NCI-H345 treated with DMSO at 0.1 percent for 48 hours (cell line): ENCODE results near the gene WDR88.
"Not testable (repeated sequence)": the region's sequence is repeated elsewhere in the genome, so short reads cannot be mapped to it uniquely, and the experiment has no call there.

Experiments
- DNase-seq: peaks from one replicate; lab custom pipeline; 2025; ENCODE audit not compliant: unreplicated experiment; lab: John Stamatoyannopoulos, UW

The WDR88 gene

GRCh38 chr19:33126712-33127111, 5.2 kb upstream of the WDR88 start:
- DNase-seq: not testable (repeated sequence)

- DNase-seq: no peak
Measured at GRCh38 chr19:33129901-33130300, 2.0 kb upstream of the WDR88 start.

- DNase-seq: no peak
Measured at GRCh38 chr19:33130433-33130832, 1.5 kb upstream of the WDR88 start.

GRCh38 chr19:33132425-33132824, 511 bp downstream of the WDR88 start:
- no peak for DNase-seq

GRCh38 chr19:33133438-33134031, 1.6 kb downstream of the WDR88 start:
- no peak for DNase-seq

GRCh38 chr19:33134571-33135041, 2.7 kb downstream of the WDR88 start:
- DNase-seq: no peak

- DNase-seq: no peak
Measured at GRCh38 chr19:33139165-33139564, 7.3 kb downstream of the WDR88 start.

GRCh38 chr19:33143897-33144405, 12.0 kb downstream of the WDR88 start:
- peak; percentile 82 for DNase-seq

- no peak for DNase-seq
Measured at GRCh38 chr19:33146209-33146608, 14.3 kb downstream of the WDR88 start.

GRCh38 chr19:33147538-33147937, 15.6 kb downstream of the WDR88 start:
- DNase-seq: no peak

- no peak for DNase-seq
Measured at GRCh38 chr19:33150852-33151518, 19.1 kb downstream of the WDR88 start.

- DNase-seq: no peak
Measured at GRCh38 chr19:33152176-33152575, 20.3 kb downstream of the WDR88 start.

- DNase-seq: not testable (repeated sequence)
Measured at GRCh38 chr19:33152625-33153024, 20.7 kb downstream of the WDR88 start.

- DNase-seq: not testable (repeated sequence)
Measured at GRCh38 chr19:33154313-33154712, 22.4 kb downstream of the WDR88 start.

GRCh38 chr19:33156334-33156733, 24.4 kb downstream of the WDR88 start:
- DNase-seq: no peak

- no peak for DNase-seq
Measured at GRCh38 chr19:33157906-33158305, 26.0 kb downstream of the WDR88 start.

- DNase-seq: no peak
Measured at GRCh38 chr19:33158365-33158764, 26.5 kb downstream of the WDR88 start.

- DNase-seq: no peak
Measured at GRCh38 chr19:33159149-33159548, 27.2 kb downstream of the WDR88 start.

GRCh38 chr19:33159893-33160292, 28.0 kb downstream of the WDR88 start:
- DNase-seq: no peak

GRCh38 chr19:33161201-33161600, 29.3 kb downstream of the WDR88 start:
- DNase-seq: no peak

GRCh38 chr19:33163481-33163880, 31.6 kb downstream of the WDR88 start:
- DNase-seq: no peak

- not testable (repeated sequence) for DNase-seq
Measured at GRCh38 chr19:33166037-33166436, 34.1 kb downstream of the WDR88 start.

GRCh38 chr19:33167438-33167837, 35.5 kb downstream of the WDR88 start:
- no peak for DNase-seq
